HEK293 (cell line): ENCODE measurements around the gene TRIM40.

Source experiments
- EGR2 ChIP-seq: fragments of 450-650 bp; formaldehyde crosslinking; IDR thresholded peaks from 2 replicates; pipeline ENCODE4 v1.5.1; 2016; ENCODE audit warnings: low read depth, missing biosample characterization, missing genetic modification characterization
- GLIS1 ChIP-seq: fragments of 450-650 bp; formaldehyde crosslinking; IDR thresholded peaks from 2 replicates; pipeline ENCODE4 v1.5.1; 2016; ENCODE audit warnings: missing biosample characterization, missing genetic modification characterization
- MYNN ChIP-seq: fragments of 450-650 bp; formaldehyde crosslinking; IDR thresholded peaks from 2 replicates; pipeline ENCODE4 v1.5.1; 2016; ENCODE audit warnings: missing biosample characterization, missing genetic modification characterization, borderline replicate concordance
- MZF1 ChIP-seq: fragments of 450-650 bp; formaldehyde crosslinking; IDR thresholded peaks from 2 replicates; pipeline ENCODE4 v1.5.1; 2017; ENCODE audit warnings: missing biosample characterization, missing genetic modification characterization, borderline replicate concordance
- PRDM10 ChIP-seq: fragments of 450-650 bp; formaldehyde crosslinking; IDR thresholded peaks from 2 replicates; pipeline ENCODE4 v1.5.1; 2016; ENCODE audit warnings: missing biosample characterization, missing genetic modification characterization
- ZBTB48 ChIP-seq: fragments of 450-650 bp; formaldehyde crosslinking; IDR thresholded peaks from 2 replicates; pipeline ENCODE4 v1.5.1; 2016; ENCODE audit warnings: missing biosample characterization, missing genetic modification characterization
- ZNF174 ChIP-seq: fragments of 450-650 bp; formaldehyde crosslinking; IDR thresholded peaks from 2 replicates; pipeline ENCODE4 v1.5.0; 2017; ENCODE audit warnings: missing biosample characterization, mild to moderate bottlenecking, missing genetic modification characterization
- ZNF274 ChIP-seq, 2 experiments: fragments of 200-500 bp in 1 of 2; fragments of 450-650 bp in 1 of 2; sonication (Bioruptor generic) in 1 of 2; formaldehyde crosslinking in 1 of 2; IDR thresholded peaks; 2 replicates each; pipeline versions ENCODE4 v1.5.1 to v1.6.1; 2014 to 2016; ENCODE audit warnings: borderline replicate concordance in 1 of 2, inconsistent platforms in 1 of 2, low read length in 1 of 2, missing biosample characterization in 1 of 2, missing genetic modification characterization in 1 of 2
- ZNF354C ChIP-seq: fragments of 450-650 bp; formaldehyde crosslinking; IDR thresholded peaks from 2 replicates; pipeline ENCODE4 v1.5.1; 2016; ENCODE audit warnings: missing biosample characterization, missing genetic modification characterization, low read depth, borderline replicate concordance
- ZNF366 ChIP-seq: fragments of 450-650 bp; formaldehyde crosslinking; conservative IDR thresholded peaks from 2 replicates; pipeline ENCODE4 v1.5.1; 2016; ENCODE audit warnings: missing biosample characterization, missing genetic modification characterization
- ZNF416 ChIP-seq: fragments of 450-650 bp; formaldehyde crosslinking; IDR thresholded peaks from 2 replicates; pipeline ENCODE4 v1.5.1; 2016; ENCODE audit warnings: missing biosample characterization, missing genetic modification characterization
- ZNF521 ChIP-seq: fragments of 450-650 bp; formaldehyde crosslinking; IDR thresholded peaks from 2 replicates; pipeline ENCODE4 v1.5.1; 2017; ENCODE audit warnings: missing biosample characterization, mild to moderate bottlenecking, missing genetic modification characterization
- ZNF529 ChIP-seq: fragments of 450-650 bp; formaldehyde crosslinking; IDR thresholded peaks from 2 replicates; pipeline ENCODE4 v1.5.1; 2017; ENCODE audit warnings: missing genetic modification characterization, missing biosample characterization; ENCODE audit not compliant: insufficient replicate concordance
- ZNF561 ChIP-seq: fragments of 450-650 bp; IDR thresholded peaks from 2 replicates; pipeline ENCODE4 v1.5.1; 2018; ENCODE audit warnings: missing biosample characterization, missing genetic modification characterization, borderline replicate concordance
- ZNF610 ChIP-seq: fragments of 450-650 bp; formaldehyde crosslinking; IDR thresholded peaks from 2 replicates; pipeline ENCODE4 v1.5.1; 2016; ENCODE audit warnings: missing biosample characterization, missing genetic modification characterization, borderline replicate concordance
- ZNF768 ChIP-seq: fragments of 450-650 bp; formaldehyde crosslinking; IDR thresholded peaks from 2 replicates; pipeline ENCODE4 v1.5.1; 2018; ENCODE audit warnings: missing biosample characterization, mild to moderate bottlenecking, missing genetic modification characterization
- ZNF776 ChIP-seq: fragments of 450-650 bp; formaldehyde crosslinking; IDR thresholded peaks from 2 replicates; pipeline ENCODE4 v1.5.0; 2017; ENCODE audit warnings: missing biosample characterization, missing genetic modification characterization, borderline replicate concordance
- ZNF777 ChIP-seq: fragments of 450-650 bp; formaldehyde crosslinking; IDR thresholded peaks from 2 replicates; pipeline ENCODE4 v1.5.1; 2017; ENCODE audit warnings: missing biosample characterization, missing genetic modification characterization, borderline replicate concordance
- ZXDB ChIP-seq: fragments of 450-650 bp; formaldehyde crosslinking; IDR thresholded peaks from 2 replicates; pipeline ENCODE4 v1.5.1; 2016; ENCODE audit warnings: missing biosample characterization, missing genetic modification characterization
- TF ChIP-seq, protein P1 (sequence below): fragments of 450-650 bp; formaldehyde crosslinking; IDR thresholded peaks from 2 replicates; pipeline ENCODE4 v1.5.1; 2016; ENCODE audit warnings: missing biosample characterization, missing genetic modification characterization

The TRIM40 gene

GRCh38 chr6:30169658-30170614, 34.0 kb downstream of the TRIM40 start (continued):
- TF ChIP-seq ZNF561 (tag by site-specific recombination) (no peak), ZXDB (tag by site-specific recombination) (0 out of 2 replicates have a peak, but pooled peaks have one; percentile 16), ZNF354C (tag by site-specific recombination) (no peak), PRDM10 (tag by site-specific recombination) (peak; percentile 71), MYNN (tag by site-specific recombination) (no peak), ZNF274 (IDR thresholded peaks at IDR 0.05; ENCODE audit: low read length) (no peak), ZNF274 (tag by site-specific recombination; IDR thresholded peaks at IDR 0.05; ENCODE audit: borderline replicate concordance) (no peak), ZNF776 (tag by site-specific recombination) (no peak), ZNF366 (tag by site-specific recombination) (peak; percentile 36; the same call in 1 of the 2 replicates), EGR2 (tag by site-specific recombination) (no peak), ZBTB48 (tag by site-specific recombination) (no peak), ZNF777 (no peak), ZNF521 (tag by site-specific recombination) (no peak), ZNF529 (tag by site-specific recombination) (no peak), ZNF416 (no peak), ZNF174 (tag by site-specific recombination) (no peak), ZNF768 (tag by site-specific recombination) (no peak), GLIS1 (no peak), ZNF610 (no peak), MZF1 (tag by site-specific recombination) (no peak)
- TF ChIP-seq, protein P1, sequence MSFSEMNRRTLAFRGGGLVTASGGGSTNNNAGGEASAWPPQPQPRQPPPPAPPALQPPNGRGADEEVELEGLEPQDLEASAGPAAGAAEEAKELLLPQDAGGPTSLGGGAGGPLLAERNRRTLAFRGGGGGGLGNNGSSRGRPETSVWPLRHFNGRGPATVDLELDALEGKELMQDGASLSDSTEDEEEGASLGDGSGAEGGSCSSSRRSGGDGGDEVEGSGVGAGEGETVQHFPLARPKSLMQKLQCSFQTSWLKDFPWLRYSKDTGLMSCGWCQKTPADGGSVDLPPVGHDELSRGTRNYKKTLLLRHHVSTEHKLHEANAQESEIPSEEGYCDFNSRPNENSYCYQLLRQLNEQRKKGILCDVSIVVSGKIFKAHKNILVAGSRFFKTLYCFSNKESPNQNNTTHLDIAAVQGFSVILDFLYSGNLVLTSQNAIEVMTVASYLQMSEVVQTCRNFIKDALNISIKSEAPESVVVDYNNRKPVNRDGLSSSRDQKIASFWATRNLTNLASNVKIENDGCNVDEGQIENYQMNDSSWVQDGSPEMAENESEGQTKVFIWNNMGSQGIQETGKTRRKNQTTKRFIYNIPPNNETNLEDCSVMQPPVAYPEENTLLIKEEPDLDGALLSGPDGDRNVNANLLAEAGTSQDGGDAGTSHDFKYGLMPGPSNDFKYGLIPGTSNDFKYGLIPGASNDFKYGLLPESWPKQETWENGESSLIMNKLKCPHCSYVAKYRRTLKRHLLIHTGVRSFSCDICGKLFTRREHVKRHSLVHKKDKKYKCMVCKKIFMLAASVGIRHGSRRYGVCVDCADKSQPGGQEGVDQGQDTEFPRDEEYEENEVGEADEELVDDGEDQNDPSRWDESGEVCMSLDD (tag by site-specific recombination) = no peak
